Activated naive CD4-positive, alpha-beta T cell treated with anti-CD3 and anti-CD28 coated beads, Interleukin-2, amount 50 U/mL, for 16 hours (primary cell): ENCODE data around the gene ABCB8.
"Not testable (repeated sequence)": the region's sequence is repeated elsewhere in the genome, so short reads cannot be mapped to it uniquely, and the experiment has no call there.

ENCODE experiments used
- DNase-seq: peaks from one replicate; pipeline ENCODE4 v3.0.0-alpha.2; 2020

The ABCB8 gene

DNA sequence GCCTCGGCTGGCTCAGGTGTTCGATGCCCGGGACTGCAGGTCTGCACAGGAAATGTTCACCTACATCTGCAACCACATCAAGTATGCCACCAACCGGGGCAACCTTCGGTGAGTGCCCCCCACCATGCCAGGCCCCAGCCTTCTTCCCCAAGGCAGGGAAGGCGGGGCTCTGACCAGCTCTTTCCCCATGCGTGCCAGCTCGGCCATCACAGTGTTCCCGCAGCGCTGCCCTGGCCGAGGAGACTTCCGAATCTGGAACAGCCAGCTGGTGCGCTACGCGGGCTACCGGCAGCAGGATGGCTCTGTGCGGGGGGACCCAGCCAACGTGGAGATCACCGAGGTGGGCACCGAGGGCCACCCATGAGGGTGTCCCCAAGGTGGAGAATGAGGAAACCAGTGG, 29.9 kb upstream of the ABCB8 start:
- no peak for DNase-seq

DNA sequence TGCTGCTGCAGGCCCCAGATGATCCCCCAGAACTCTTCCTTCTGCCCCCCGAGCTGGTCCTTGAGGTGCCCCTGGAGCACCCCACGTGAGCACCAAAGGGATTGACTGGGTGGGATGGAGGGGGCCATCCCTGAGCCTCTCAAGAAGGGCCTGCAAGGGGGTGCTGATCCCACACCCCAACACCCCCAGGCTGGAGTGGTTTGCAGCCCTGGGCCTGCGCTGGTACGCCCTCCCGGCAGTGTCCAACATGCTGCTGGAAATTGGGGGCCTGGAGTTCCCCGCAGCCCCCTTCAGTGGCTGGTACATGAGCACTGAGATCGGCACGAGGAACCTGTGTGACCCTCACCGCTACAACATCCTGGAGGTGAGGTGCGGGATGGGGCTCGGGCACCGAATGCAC, 29.2 kb upstream of the ABCB8 start:
- DNase-seq = no peak

DNA sequence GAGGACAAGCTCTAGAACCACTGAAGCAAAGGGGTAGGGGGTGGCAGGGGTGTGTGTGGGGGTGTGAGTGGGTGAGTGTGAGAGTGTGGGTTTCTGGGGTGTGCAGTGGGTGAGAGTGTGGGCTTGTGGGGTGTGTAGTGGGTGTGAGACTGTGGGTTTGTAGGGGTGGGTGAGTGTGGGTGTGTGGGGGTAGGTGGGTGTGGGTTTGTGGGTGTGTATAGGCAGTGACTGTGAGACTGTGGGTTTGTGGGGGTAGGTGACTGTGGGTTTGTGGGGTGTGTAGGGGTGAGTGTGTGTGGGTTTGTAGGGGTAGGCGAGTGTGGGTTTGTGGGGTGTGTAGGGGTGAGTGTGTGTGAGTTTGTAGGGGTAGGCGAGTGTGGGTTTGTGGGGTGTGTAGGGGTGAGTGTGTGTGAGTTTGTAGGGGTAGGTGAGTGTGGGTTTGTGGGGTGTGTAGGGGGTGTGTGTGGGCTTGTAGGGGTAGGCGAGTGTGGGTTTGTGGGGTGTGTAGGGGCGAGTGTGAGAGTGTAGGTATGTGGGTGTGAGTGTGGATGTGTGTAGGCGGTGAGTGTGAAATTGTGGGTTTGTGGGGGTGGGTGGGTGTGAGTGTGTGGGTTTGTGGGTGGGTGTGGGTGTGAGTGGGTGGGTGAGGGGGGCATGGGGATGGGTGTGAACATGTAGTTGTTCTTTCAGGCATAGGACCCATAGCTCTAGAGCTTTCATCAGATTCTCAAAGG, 28.6 kb upstream of the ABCB8 start:
- DNase-seq = no peak

DNA sequence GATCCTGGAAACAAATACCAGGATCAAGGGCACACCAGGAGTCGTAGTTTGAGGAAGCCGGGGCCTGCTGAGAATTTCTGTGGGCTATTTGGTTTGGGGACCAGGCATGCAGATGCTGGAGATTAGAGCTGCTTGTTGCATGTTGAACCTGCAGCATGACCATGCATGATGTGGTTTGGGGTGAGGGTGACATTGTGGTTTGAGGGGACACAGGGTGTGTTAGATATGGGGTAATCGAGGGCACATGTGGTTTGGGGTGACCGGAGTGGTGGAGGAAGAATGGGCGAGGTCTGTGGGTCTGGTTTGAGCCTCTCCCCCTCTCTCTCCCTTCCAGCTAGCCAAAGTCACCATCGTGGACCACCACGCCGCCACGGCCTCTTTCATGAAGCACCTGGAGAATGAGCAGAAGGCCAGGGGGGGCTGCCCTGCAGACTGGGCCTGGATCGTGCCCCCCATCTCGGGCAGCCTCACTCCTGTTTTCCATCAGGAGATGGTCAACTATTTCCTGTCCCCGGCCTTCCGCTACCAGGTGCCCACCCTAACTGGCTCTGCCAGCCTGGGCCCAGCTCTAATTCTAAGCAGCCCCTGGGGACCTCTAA, 27.3 kb upstream of the ABCB8 start:
- DNase-seq = no peak

DNA sequence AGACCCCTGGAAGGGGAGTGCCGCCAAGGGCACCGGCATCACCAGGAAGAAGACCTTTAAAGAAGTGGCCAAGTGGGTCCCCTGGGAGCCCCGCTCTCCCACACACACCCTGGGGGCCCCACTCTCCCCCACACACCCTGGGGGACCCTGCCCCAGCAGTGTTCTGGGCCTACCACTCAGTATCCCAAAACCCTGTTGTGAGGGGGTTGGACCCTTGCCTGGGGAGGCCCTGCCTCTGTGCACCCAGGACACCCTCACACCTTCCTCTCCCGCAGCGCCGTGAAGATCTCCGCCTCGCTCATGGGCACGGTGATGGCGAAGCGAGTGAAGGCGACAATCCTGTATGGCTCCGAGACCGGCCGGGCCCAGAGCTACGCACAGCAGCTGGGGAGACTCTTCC, 26.7 kb upstream of the ABCB8 start:
- DNase-seq = no peak

DNA sequence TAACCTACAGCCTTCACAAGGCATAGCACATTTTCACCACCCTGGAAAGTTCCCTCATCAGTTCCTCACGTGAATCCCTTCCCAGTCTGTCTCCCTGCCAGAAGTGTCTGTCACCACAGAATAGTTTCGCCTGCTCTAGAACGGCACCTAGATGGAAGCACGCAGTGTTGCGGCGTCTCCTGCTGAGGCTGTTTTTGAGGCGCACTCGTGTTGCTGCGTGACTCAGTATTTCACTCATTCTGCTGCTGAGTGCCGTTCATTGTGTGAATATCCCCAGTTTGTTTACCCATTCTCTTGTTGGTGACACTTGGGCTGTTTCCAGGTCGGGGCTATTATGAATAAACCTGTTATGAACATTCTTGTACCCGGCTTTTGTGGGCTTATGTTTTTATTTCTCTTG, 24.7 kb upstream of the ABCB8 start:
- DNase-seq = no peak

DNA sequence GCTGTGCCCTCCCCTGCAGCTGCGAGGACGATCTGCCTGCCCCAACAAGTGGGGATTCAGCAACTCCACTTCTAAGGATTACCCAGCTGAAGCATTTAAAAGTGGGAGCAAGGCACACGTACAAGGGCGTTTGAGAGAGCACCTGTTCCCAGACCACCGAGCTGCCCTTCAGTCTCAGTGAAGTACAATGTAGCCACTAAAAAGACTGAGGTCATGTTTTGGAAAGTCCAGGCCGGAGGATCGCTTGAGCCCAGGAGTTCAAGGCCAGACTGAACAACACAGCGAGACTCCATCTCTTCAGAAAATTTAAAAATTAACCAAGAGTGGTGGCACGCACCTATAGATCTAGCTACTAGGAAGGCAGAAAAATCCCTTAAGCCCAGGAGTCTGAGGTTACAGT, 22.7 kb upstream of the ABCB8 start:
- DNase-seq = no peak

DNA sequence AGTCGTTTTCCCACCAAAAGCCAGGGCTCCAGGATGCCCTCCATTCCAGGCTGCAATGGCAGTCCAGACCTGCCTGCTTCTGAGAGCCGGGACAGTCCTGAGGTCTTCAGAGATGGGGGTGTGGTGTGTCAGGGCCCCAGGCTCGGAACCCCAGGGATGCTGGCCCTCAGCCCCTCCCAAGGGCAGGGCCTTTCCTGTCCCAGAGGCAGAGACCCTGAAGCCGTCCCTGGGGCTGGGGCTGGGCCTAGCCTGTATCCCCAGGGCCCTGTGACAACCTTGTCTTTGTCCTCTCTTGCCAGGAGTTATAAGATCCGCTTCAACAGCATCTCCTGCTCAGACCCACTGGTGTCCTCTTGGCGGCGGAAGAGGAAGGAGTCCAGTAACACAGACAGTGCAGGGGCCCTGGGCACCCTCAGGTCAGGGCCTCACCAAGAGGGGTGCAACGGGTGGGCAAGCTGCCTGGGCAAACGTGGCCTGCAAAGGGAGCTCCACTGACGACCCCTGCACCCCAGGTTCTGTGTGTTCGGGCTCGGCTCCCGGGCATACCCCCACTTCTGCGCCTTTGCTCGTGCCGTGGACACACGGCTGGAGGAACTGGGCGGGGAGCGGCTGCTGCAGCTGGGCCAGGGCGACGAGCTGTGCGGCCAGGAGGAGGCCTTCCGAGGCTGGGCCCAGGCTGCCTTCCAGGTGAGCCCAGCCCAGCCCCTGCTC, 21.5 kb upstream of the ABCB8 start:
- DNase-seq = no peak

DNA sequence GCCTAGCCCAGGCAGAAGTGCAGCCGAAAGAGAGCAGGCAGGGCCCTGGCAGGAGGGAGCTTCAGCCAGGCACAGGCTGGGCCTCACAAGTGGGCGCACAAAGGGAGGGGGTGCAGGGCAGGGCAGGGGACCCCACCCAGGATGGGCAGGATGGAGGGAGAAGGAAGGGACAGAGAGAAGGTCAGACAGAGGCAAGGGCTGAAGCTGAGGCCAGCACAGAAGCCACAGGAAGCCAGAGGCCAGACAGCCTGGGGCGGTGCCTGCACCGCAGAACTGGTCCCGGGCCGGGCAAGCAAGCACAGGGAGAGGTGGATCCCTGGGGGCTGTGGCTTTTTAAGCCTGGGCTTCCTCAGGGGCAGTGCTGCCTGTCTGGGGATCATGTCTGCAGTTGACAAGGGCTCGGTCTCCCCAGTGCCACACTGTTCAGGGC, 20.8 kb upstream of the ABCB8 start:
- DNase-seq = no peak

DNA sequence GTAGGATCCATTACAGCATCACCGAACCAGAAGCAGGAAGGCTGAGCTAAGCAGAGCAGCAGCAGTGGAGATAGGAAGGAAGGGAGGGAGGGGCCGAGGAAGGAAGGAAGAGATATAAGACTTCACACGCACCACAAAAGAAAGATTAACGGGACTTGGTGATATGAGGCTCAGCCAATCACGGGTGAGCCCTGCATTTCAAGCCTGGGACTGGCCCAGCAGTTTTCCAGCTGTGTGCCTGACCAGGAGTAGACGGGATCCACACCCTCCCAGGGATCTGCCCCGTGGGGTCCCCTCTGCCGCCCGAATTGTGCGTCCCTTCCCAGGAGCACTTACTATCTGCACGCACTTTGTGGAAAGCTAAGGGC, 20.1 kb upstream of the ABCB8 start:
- no peak for DNase-seq

DNA sequence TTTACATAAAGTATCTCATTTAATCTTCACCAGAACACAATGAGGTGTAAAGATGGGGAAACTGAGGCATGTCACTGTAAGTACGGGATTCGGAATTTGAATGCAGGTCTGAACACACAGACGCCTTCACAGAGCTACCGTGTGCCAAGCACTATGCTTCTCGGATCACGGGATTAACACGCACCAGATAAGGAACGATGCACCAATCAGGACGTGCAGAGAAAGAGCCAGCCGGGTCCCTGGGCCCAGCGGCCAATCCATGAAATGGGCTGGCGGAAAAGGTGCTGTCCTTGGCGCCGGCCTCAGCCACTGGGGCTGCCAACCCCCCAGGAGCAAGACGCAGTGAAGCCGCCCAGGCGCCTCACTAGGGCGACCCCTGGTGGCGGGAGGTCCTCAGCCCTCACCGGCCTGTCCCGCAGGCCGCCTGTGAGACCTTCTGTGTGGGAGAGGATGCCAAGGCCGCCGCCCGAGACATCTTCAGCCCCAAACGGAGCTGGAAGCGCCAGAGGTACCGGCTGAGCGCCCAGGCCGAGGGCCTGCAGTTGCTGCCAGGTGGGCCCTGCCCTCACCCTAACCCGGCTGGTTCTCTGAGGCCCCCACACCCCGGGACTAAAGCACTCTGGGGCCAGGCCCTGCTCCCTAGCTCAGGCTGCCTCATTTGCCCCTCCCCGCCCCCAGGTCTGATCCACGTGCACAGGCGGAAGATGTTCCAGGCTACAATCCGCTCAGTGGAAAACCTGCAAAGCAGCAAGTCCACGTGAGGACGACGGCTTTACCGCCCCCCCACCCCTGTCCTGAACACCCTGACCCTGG, 19.5 kb upstream of the ABCB8 start:
- peak; percentile 82 for DNase-seq

DNA sequence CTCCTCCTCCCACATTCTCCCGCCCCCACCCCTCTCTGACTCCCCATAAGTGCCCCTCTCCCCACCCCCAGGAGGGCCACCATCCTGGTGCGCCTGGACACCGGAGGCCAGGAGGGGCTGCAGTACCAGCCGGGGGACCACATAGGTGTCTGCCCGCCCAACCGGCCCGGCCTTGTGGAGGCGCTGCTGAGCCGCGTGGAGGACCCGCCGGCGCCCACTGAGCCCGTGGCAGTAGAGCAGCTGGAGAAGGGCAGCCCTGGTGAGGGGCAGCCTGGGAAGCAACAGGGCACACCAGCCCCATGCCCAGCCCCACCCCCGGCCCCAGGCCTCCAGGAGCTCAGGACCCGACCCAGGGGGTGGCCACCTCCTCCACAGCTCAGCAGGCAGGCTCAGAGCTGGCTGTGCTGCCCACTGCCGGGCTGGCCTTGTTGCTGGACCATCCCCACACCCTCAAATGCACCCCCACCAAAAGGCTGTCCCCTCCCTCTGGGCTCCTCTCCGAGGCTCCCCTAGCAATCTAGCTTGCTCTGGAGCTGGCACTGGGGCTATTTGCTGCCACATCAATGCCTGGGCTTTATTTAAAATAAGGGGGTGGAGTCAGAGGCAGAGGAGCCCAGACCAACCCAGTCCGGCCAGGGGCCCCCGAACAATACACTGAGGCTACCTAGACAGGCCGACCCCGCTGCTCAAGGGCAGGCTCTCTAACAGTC, 18.8 kb upstream of the ABCB8 start:
- DNase-seq = no peak

DNA sequence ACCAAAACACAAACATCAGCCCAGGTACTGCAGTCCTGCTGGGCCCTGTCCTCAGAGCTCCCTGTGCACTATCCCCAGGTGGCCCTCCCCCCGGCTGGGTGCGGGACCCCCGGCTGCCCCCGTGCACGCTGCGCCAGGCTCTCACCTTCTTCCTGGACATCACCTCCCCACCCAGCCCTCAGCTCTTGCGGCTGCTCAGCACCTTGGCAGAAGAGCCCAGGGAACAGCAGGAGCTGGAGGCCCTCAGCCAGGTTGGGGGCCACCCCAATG, 18.3 kb upstream of the ABCB8 start:
- DNase-seq = no peak

DNA sequence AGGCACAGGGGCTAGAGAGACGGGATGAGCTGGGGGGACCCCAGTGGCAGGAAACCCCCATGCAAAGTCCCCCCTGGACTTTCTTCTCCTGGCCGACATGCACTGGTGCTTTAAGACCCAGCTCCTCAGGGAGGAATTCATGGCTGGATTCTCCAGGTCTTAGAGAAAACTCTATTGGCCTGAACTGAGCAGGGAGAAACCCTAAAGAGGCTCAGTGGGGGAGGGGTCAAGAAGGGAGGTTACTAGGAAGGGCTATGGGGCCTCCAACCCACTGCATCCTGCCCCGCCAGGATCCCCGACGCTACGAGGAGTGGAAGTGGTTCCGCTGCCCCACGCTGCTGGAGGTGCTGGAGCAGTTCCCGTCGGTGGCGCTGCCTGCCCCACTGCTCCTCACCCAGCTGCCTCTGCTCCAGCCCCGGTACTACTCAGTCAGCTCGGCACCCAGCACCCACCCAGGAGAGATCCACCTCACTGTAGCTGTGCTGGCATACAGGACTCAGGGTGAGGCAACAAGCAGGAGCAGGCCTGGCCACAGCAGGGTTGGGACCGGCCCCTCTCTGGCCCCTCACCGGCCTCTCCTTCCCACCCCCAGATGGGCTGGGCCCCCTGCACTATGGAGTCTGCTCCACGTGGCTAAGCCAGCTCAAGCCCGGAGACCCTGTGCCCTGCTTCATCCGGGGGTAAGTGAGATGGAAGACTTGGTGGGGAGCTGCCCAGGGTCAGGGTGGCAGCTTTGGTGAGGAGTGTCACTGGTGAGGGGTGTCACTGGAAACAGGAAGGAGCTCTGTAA, 17.7 kb upstream of the ABCB8 start:
- peak; percentile 34 for DNase-seq

DNA sequence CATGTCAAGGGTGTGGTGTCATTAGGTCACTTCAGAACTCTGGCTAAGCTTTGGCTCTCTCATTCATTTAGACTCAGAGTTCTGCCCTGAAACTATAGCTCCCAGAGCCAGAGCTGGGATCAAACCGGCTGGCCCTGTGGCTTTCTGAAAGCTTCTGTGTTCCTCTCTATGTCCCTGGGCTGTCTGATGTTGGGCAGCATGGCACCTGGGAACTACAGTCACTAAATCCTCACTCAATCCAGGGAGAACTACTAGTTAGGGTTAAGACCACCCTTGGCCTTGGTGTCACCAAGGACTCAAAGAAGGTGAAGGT, 17.2 kb upstream of the ABCB8 start:
- no peak for DNase-seq

DNA sequence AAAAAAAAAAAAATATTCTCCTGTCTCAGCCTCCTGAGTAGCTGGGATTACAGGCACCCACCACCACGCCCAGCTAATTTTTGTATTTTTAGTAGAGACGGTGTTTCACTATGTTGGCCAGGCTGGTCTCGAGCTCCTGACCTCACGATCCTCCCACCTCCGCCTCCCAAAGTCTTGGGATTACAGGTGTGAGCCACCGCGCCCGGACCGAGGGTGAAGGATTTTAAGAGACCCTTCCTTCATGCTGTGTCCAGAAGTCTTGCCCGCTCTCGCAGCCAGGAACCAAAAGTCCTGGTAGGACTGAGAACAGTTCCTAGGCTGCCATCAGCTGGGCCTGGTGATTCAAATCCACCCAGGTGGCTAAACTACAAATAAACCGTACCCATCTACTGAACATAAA, 16.6 kb upstream of the ABCB8 start:
- DNase-seq = not testable (repeated sequence)

DNA sequence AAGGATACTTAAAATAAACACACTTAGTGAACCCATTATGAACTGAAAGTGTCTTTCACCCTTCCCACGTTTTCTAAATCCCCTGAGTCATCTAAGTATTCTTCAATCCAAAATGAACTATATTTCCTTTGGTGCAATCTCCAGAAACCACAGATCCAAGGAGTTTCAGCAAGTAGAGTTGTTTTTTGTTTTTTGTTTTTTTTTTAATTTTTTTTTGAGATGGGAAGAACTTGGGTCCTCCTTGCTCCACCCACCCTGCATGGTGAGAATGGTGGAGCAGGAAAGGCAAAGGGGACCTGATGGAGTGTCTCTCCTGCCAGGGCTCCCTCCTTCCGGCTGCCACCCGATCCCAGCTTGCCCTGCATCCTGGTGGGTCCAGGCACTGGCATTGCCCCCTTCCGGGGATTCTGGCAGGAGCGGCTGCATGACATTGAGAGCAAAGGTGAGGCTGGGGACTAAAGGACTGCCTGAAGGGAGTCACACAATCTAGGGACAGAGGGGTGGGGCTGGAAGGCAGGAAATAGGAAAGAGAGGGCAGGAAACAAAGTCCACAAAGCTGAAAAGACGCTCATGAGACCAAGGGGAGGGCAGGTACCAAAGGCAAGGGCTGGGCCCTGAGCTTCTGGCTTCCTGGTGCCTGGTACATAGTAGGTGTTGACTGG, 16.1 kb upstream of the ABCB8 start:
- no peak for DNase-seq

DNA sequence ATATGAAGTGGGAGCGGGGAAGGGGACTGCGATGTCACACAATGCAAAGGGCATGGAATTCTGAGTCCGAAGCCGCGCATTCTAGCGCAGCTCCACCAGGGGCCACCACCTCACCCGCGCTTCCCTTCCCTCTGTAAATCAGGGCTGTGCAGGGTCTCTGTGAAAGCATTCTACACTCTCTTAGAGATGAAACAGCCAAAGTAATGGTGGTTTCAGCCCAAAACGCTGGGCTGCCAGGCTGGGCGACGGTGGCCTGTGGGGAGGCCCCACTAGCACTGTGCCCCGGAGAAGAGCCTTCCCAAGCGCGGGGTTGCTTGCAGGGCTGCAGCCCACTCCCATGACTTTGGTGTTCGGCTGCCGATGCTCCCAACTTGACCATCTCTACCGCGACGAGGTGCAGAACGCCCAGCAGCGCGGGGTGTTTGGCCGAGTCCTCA, 15.3 kb upstream of the ABCB8 start:
- DNase-seq = no peak

DNA sequence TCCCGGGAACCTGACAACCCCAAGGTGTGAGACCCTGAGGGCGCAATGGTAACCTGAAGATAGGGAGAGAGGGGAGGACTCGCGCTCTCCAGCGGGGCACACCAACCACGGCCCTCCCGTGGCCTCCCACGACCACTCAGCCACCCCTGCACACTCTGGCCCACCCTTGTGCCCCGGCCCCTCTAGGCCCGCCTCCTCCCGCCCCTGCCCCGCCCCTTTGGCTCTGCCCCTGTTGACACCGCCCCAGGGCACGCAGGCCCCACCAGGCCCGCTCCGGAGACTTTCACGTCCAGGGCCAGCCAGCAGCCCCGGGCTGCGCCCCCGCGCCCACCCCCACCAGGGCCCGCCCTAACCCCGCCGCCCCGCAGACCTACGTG, 14.9 kb upstream of the ABCB8 start:
- no peak for DNase-seq

DNA sequence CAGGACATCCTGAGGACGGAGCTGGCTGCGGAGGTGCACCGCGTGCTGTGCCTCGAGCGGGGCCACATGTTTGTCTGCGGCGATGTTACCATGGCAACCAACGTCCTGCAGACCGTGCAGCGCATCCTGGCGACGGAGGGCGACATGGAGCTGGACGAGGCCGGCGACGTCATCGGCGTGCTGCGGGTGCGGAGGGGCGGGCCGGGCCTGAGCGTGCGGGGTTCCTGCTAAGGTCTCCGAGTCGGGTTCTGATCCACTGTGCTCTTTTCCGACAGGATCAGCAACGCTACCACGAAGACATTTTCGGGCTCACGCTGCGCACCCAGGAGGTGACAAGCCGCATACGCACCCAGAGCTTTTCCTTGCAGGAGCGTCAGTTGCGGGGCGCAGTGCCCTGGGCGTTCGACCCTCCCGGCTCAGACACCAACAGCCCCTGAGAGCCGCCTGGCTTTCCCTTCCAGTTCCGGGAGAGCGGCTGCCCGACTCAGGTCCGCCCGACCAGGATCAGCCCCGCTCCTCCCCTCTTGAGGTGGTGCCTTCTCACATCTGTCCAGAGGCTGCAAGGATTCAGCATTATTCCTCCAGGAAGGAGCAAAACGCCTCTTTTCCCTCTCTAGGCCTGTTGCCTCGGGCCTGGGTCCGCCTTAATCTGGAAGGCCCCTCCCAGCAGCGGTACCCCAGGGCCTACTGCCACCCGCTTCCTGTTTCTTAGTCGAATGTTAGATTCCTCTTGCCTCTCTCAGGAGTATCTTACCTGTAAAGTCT, 14.3 kb upstream of the ABCB8 start:
- peak; percentile 82 for DNase-seq

DNA sequence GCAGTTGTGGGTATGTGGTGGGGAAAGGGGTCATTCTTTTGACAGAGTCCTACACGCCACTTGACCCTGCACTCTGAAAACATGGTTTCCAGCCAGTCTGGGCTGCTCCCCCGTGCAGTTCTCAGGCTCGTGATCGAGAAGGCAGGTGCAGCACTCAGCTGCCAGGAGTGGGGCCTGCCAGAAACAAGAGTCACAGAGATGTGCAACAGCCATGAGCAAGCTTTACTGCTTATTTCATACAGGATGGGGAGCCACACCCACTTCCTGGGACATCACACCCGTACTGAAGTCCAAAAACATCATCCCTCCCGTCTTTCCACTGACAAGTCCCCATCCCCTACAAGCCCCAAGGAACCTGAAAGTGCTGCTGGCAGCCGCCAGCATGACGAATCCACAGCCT, 13.3 kb upstream of the ABCB8 start:
- peak; percentile 40 for DNase-seq
